Left hindlimb (tissue), 1 donor: ENCODE data around the gene ERGIC1.
"Not testable (repeated sequence)": the region's sequence is repeated elsewhere in the genome, so short reads cannot be mapped to it uniquely, and the experiment has no call there.

Experiments used
- DNase-seq: peaks from one replicate; pipeline ENCODE4 v3.0.0-alpha.2; 2018

ERGIC1 gene

GRCh38 chr5:172801179-172801671 is 32.8 kb upstream of the ERGIC1 start:
- no peak for DNase-seq

DNA sequence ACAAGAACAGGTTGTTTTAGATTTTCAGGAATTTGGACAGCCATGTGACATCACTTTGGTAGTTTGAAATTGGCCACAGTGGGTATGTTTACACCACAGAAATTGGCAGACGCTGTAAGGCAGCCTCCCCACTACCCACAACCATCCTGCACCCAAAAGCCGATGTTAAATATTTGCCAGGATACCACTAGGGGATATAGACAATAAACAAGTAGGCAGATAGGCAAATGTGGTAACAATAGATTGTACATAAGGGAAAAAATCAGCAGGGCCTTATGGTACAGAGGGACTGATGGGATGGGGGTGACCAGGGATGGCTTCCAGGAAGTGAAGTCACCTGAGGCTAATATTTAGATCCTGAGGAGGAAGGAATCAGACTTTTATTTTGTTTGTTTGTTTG is 31.9 kb upstream of the ERGIC1 start:
- no peak for DNase-seq

DNA sequence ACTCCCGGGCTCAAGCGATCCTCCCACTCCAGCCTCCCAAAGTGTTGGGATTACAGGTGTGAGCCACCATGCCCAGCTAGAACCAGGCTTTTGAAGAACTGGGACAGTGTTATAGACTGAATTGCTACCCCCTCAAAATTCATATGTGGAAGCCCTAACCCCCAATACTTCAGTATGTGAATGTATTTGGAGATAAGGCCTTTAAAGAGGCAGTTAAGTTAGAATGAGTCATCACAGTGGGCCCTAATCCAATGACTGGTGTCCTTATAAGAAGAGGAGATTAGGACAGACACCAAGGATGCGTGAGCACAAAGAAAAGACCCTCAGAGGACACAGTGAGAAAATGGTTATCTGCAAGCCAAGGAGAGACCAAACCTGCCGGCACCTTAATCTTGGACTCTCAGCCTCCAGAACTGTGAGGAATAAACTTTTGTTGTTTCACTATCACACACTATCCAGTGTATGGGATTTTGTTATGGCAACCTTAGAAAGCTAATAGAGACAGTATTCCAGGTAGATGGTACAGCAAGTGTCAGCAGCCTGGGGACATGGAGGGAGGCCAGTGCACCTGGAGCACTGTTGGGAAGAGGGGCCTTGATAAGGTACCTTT is 31.4 kb upstream of the ERGIC1 start:
- no peak for DNase-seq

DNA sequence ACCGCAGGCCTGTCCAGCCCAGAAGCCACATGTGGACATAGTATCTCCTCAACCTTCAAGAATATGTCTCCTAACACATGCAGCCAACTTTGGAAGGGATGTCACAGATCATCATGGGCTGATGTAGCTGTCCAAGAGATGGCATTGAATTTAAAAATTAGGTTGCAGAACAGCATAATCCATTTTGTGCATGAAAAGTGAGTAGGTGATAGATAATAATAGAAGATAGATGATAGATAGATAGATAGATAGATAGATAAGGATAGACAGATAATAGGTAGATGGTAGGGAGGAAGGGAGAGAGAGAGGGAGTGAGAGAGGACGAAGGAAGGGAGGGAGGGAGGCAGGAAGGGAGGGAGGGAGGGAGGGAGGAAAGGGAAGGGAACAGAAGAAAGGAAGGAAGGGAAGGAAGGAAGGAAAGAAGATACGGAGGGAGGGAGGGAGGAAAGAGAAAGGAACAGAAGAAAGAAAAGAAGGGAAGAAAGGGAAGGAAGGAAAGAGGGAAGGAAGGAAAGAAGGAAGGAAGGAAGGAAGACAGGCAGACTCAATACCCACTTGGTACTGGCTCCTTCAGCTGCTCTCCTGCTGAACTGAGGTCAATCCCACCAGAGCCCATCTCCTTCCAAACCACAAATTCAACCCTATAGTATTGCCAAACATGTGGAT is 28.9 kb upstream of the ERGIC1 start:
- DNase-seq: no peak

DNA sequence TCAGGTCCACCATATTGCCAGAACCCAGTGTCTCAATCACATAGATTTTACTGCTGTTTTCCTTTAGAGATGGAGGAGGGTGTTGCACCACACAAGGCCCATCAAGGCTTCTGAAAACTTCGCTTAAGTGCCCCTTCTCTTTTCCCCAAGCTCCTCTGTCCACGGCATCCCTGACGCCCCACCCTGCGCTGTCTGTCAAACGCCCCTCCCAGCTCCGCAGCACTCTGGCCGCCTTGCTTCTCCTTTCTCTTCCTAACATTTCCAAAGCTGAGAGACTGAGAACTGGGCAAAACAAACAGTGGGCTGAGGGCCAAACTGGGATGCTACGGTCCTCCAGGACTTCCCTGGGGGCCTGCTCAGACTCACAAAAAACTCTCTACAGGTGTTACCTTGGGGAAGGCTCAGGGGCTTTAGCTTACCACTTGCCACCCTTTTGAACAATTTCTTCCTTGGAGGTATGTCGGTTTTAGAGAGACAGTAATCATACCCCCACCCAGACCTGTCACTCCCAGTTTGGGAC is 28.3 kb upstream of the ERGIC1 start:
- no peak for DNase-seq

GRCh38 chr5:172806897-172807672 is 27.0 kb upstream of the ERGIC1 start:
- DNase-seq: peak; percentile 87

- no peak for DNase-seq
These were observed 26.2 kb upstream of the ERGIC1 start for GRCh38 chr5:172807766-172808311.

DNA sequence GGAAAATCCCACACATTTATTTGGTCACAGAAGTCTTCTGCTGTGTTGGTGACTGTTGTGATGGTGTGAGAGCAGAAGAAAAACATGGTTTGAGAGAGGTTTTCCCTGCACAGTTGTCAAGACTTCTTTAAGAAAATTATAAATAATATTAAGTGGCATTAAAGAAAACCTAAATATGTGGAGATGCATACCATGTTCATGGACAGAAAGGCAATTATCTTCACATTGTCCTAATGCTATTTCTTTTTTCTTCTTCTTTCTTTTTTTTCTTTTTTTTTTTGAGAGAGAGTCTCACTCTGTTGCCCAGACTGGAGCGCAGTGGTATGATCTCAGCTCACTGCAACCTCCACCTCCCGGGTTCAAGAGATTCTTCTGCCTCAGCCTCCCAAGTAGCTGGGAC is 24.3 kb upstream of the ERGIC1 start:
- DNase-seq: no peak

DNA sequence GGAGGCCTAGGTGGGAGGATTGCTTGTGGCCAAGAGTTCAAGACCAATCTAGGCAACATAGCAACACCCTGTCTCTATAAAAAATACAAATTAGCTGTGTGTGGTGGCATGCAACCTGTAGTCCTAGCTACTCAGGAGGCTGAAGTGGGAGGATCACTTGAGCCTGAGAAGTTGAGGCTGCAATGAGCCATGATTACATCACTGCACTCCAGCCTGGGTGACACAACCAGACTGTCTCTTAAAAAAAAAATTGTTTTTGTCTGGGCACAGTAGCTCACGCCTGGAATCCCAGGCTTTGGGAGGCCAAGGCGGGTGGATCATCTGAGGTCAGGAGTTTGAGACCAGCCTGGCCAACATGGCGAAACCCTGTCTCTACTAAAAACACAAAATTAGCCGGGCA is 23.1 kb upstream of the ERGIC1 start:
- DNase-seq: not testable (repeated sequence)

GRCh38 chr5:172815631-172816030 is 18.4 kb upstream of the ERGIC1 start:
- no peak for DNase-seq

GRCh38 chr5:172816925-172817562 is 17.0 kb upstream of the ERGIC1 start:
- DNase-seq: no peak

DNA sequence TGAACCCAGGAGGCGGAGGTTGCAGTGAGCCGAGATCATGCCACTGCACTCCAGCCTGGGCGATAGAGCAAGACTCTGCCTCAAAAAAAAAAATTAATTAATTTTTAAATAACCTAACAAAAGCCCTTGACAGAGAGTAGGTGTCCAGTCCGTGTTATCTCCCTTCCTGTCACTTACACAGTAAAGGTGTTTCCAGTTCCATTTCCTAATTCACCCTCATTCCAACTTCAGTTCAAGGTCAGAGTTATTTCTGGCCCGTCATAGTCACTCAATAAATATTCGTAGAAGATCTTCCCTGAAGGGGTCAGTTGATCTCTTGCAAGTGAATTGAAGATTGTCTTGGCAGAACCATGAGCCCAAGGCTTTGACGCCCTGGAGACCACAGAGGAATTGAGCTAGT is 16.4 kb upstream of the ERGIC1 start:
- DNase-seq: no peak

GRCh38 chr5:172818081-172818480 is 16.0 kb upstream of the ERGIC1 start:
- no peak for DNase-seq

- DNase-seq: no peak
These were observed 14.5 kb upstream of the ERGIC1 start for GRCh38 chr5:172819569-172819968.

DNA sequence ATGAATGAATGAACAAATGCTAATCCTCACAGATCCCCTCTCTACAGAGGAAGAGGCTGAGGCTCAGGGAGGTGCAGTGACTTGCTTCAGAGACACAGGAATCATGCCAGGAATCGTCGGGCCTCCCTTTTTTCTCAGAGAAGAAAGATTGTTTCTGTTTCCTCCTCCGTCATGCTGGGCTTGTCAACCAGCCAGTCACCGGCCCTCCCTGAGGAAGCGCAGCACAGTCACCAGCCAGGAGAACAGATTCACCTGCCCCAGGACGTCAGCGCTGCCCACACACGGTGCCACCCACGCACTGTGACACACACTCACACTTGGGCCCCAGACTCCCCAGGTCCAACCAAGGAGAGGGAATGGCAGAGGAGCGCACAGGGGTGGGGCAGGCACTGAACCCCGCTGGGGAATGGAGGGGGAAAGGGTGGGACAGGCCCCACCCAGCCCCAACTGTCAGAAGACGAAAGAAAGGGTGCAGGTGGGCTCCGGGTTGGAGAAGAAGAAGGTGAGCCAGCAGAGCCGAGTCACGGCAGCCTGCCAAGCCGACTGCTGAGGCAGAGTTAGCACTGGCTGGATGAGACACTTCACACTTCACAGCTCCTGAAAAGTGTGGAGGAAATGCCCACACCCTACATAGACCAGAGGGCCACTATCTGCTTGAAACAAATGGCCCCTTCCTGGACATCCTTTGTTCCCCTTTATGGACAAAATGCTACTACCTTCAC is 13.8 kb upstream of the ERGIC1 start:
- DNase-seq: no peak

- no peak for DNase-seq
These were observed 12.6 kb upstream of the ERGIC1 start for GRCh38 chr5:172821340-172821985.

GRCh38 chr5:172823840-172824362 is 10.2 kb upstream of the ERGIC1 start:
- no peak for DNase-seq

- DNase-seq: no peak
These were observed 8.3 kb upstream of the ERGIC1 start for GRCh38 chr5:172825610-172826204.

GRCh38 chr5:172827841-172828240 is 6.2 kb upstream of the ERGIC1 start:
- no peak for DNase-seq

- no peak for DNase-seq
These were observed 5.1 kb upstream of the ERGIC1 start for GRCh38 chr5:172828911-172829431.
